ENCODE data around the gene CMTM8.
A peak's percentile ranks its signal among the peaks of the same experiment; 100 is the strongest.
"Not testable (repeated sequence)": the region's sequence is repeated elsewhere in the genome, so short reads cannot be mapped to it uniquely, and the experiment has no call there.

CMTM8 gene

GRCh38 chr3:32374788-32375595 lies 136.5 kb downstream of the CMTM8 start:
- DNase-seq (ENCODE audit: low spot score) (peak; percentile 40), FAIRE-seq (no peak)

GRCh38 chr3:32375596-32375930 lies 137.1 kb downstream of the CMTM8 start:
- FAIRE-seq (no peak), DNase-seq (ENCODE audit: low spot score) (no peak)

- no peak for DNase-seq (ENCODE audit: low spot score)
- FAIRE-seq = no peak
These were observed 137.6 kb downstream of the CMTM8 start for GRCh38 chr3:32376115-32376514.

- FAIRE-seq = no peak
- no peak for DNase-seq (ENCODE audit: low spot score)
These were observed 141.5 kb downstream of the CMTM8 start for GRCh38 chr3:32379831-32380500.

GRCh38 chr3:32381922-32382321 lies 143.4 kb downstream of the CMTM8 start:
- no peak for DNase-seq (ENCODE audit: low spot score)
- no peak for FAIRE-seq

GRCh38 chr3:32383136-32383711 lies 144.7 kb downstream of the CMTM8 start:
- FAIRE-seq (no peak), DNase-seq (ENCODE audit: low spot score) (no peak)

GRCh38 chr3:32384938-32385337 lies 146.5 kb downstream of the CMTM8 start:
- peak; percentile 65 for DNase-seq (ENCODE audit: low spot score)
- FAIRE-seq = no peak

GRCh38 chr3:32387512-32387911 lies 149.0 kb downstream of the CMTM8 start:
- no peak for FAIRE-seq
- no peak for DNase-seq (ENCODE audit: low spot score)

GRCh38 chr3:32389577-32389976 lies 151.1 kb downstream of the CMTM8 start:
- not testable (repeated sequence) for DNase-seq (ENCODE audit: low spot score); FAIRE-seq

GRCh38 chr3:32391643-32392535 lies 153.4 kb downstream of the CMTM8 start, which contains the start of gene CMTM7:
Gene CMTM7, plus strand, starts transcription at chr3:32391853. Its CDS starts 54 bp downstream, at chr3:32391907.
- peak; percentile 61 for DNase-seq (ENCODE audit: low spot score)
- FAIRE-seq = no peak

GRCh38 chr3:32392536-32393302 lies 154.2 kb downstream of the CMTM8 start:
- FAIRE-seq = no peak

GRCh38 chr3:32395496-32395895 lies 157.0 kb downstream of the CMTM8 start:
- FAIRE-seq = no peak
- DNase-seq (ENCODE audit: low spot score) = no peak

More at GRCh38 chr3:32392536-32393302, 154.2 kb downstream of the CMTM8 start:
- DNase-seq (ENCODE audit: low spot score) = peak; percentile 42

- no peak for FAIRE-seq
- no peak for DNase-seq (ENCODE audit: low spot score)
These were observed 159.5 kb downstream of the CMTM8 start for GRCh38 chr3:32397941-32398340.

- FAIRE-seq (no peak), DNase-seq (ENCODE audit: low spot score) (no peak)
These were observed 160.1 kb downstream of the CMTM8 start for GRCh38 chr3:32398531-32398930.

- FAIRE-seq = peak; percentile 42
These were observed 160.6 kb downstream of the CMTM8 start for GRCh38 chr3:32399030-32399620.

GRCh38 chr3:32401126-32401525 lies 162.6 kb downstream of the CMTM8 start:
- DNase-seq (ENCODE audit: low spot score) (no peak), FAIRE-seq (no peak)

More at GRCh38 chr3:32399030-32399620, 160.6 kb downstream of the CMTM8 start:
- peak; percentile 6 for DNase-seq (ENCODE audit: low spot score)

GRCh38 chr3:32401556-32402081 lies 163.1 kb downstream of the CMTM8 start:
- DNase-seq (ENCODE audit: low spot score) (peak; percentile 74), FAIRE-seq (no peak)

GRCh38 chr3:32403663-32404062 lies 165.2 kb downstream of the CMTM8 start:
- FAIRE-seq = no peak
- no peak for DNase-seq (ENCODE audit: low spot score)

GRCh38 chr3:32404714-32405113 lies 166.2 kb downstream of the CMTM8 start:
- no peak for FAIRE-seq
- DNase-seq (ENCODE audit: low spot score) = no peak

- DNase-seq (ENCODE audit: low spot score) = no peak
- FAIRE-seq = no peak
These were observed 166.7 kb downstream of the CMTM8 start for GRCh38 chr3:32405155-32405554.

Measured in RCC 7860 (cell line).